Fibroblast of villous mesenchyme (primary cell): ENCODE results near the gene LLGL2. TPM values are rescaled to one million over a fixed set of nuclear protein-coding genes. Genes with fewer than 3 reads are reported as not detected.

Experiments used
- DNase-seq: peaks from one replicate; pipeline ENCODE4 v3.0.0-alpha.2; 2010; ENCODE audit warnings: low read depth
- H3K4me3 ChIP-seq: 2 replicates; pipeline ENCODE4 v1.5.1; 2011; ENCODE audit warnings: low read depth, mild to moderate bottlenecking, low read length
- CTCF ChIP-seq: IDR thresholded peaks from 2 replicates; pipeline ENCODE4 v1.5.1; 2012; ENCODE audit warnings: low read depth, mild to moderate bottlenecking, low read length; ENCODE audit not compliant: insufficient read depth
- total RNA-seq: library from RNA; depleted of rRNA; stranded (reverse); fragments of >200 nt; gene quantifications from 2 replicates; pipeline ENCODE4 v1.2.3, GENCODE V29; 2012

The LLGL2 gene
- total RNA-seq, 1 donor, result 2.2 TPM

DNA sequence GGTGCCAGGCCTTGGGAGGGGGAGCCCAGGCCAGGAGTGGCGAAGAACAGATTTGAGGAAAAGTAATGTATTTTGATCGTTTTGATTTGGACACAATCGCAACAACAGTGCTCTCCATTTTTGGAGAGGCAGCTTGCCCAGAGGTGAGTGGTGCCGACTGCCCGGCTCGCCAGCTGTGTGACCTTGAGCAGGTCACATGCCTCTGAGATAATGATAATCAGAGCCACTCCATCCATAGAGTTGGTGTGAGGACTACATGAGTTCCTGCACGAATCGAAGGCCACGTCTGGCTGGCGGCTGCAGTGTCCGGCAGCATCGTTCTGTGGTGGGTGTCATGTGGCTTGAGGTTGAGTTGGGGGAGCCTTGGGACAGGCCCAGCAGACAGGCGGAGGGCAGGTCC lies 20.7 kb downstream of the LLGL2 start:
- H3K4me3 ChIP-seq, result no peak overlapping the region
- TF ChIP-seq CTCF, result no peak
- DNase-seq, result no peak

DNA sequence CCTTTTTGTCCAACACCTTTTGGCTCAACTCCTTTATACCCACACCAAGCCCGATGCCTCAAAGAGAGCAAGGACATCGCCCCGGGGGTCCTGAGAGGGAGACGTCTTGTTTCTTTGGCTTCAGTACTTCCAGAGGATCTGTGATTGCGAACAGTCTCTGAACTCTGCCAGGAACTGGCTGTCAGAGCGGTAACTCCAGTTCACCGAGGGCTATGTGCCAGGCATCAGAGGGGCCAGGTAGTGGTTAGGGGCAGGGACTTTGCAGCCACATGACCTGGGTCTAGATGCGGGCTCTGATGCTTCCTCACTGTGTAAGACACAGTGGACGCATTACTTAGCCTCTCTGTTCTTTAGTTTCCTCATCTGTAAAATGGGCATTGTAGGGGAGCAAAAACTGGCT lies 21.6 kb downstream of the LLGL2 start:
- TF ChIP-seq CTCF, result no peak
- DNase-seq, result no peak
- no peak overlapping the region for H3K4me3 ChIP-seq

DNA sequence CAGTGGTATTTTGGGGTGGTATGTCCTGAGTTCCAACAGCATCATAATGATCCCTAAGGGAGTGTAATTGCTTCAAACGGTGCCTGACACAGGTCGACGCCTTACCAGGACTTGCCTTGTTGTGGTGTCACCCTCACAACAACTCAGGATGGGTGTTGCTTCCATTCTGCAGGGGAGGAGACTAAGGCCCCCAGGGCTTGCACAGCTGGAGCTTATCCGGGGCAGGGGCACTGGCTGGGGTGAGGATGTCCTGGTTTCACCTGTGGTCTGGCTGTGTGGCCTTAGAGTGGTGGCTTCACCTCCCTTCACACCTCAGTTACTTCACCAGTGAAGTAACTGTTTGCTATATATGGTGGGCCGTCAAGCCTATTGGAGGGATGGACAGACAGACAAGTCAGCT lies 23.3 kb downstream of the LLGL2 start:
- no peak for DNase-seq
- no peak for TF ChIP-seq CTCF

GRCh38 chr17:75549246-75550138 lies 24.0 kb downstream of the LLGL2 start:
- H3K4me3 ChIP-seq, result no peak overlapping the region
- no peak for TF ChIP-seq CTCF
- DNase-seq, result no peak

More for the DNA sequence above, 23.3 kb downstream of the LLGL2 start:
- no peak overlapping the region for H3K4me3 ChIP-seq

DNA sequence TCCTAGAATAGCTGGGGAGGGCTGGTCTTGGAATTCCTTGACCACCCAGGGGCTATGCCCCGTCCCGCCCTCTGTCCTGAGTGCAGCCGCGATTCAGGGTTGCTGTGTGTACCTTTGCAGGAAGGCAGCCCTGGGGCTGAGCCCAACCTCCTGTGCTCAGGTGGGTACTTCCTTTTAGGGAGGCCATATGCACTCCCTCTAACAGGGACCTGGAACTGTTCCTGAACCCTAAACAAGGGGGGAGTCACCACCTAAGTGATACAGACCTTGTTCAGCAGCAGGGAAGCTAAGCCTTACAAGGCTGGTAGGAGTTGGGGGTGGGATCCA lies 24.6 kb downstream of the LLGL2 start:
- no peak for TF ChIP-seq CTCF

GRCh38 chr17:75551266-75551665 lies 25.8 kb downstream of the LLGL2 start:
- DNase-seq, result peak; percentile 29
- TF ChIP-seq CTCF, result no peak
- H3K4me3 ChIP-seq, result no peak overlapping the region

More for the DNA sequence above, 24.6 kb downstream of the LLGL2 start:
- no peak for DNase-seq
- no peak overlapping the region for H3K4me3 ChIP-seq
